Skin epidermis (tissue), 12 donors: ENCODE data around the gene ST6GALNAC5.
"Not testable (repeated sequence)": the region's sequence is repeated elsewhere in the genome, so short reads cannot be mapped to it uniquely, and the experiment has no call there.

Source experiments
- H3K27ac ChIP-seq, 21 experiments: fragments of 200-600 bp; sonication (generic) in 11 of 21; one replicate each; pipeline ENCODE4 v1.5.0; 2020; ENCODE audit warnings: mild to moderate bottlenecking in 3 of 21, inconsistent platforms in 2 of 21, moderate library complexity in 2 of 21
- H3K4me3 ChIP-seq, 7 experiments: fragments of 200-600 bp; sonication (generic) in 2 of 7; one replicate each; pipeline ENCODE4 v1.5.0; 2020; ENCODE audit warnings: inconsistent platforms in 2 of 7, mild to moderate bottlenecking in 2 of 7, moderate library complexity in 1 of 7

The ST6GALNAC5 gene

GRCh38 chr1:76867342-76868130 lies at the start of gene ST6GALNAC5:
ST6GALNAC5 (plus strand) TSS chr1:76867480.
- Histone ChIP-seq H3K27ac (no peak within 1 kb of the TSS), H3K4me3 (peak within 1 kb of the TSS; percentile 11 to 31 (median 16))

- no peak overlapping the region for H3K4me3 ChIP-seq
- H3K27ac ChIP-seq, result no peak overlapping the region
Observed at GRCh38 chr1:76820028-76820427, 47.3 kb upstream of the ST6GALNAC5 start.

GRCh38 chr1:76822961-76823360 lies 44.3 kb upstream of the ST6GALNAC5 start:
- H3K27ac ChIP-seq, H3K4me3 ChIP-seq: not testable (repeated sequence)

- Histone ChIP-seq H3K4me3 (no peak overlapping the region), H3K27ac (no peak overlapping the region)
Observed at GRCh38 chr1:76824106-76824505, 43.2 kb upstream of the ST6GALNAC5 start.

- H3K4me3 ChIP-seq, result no peak overlapping the region
- H3K27ac ChIP-seq, result no peak overlapping the region
Observed at GRCh38 chr1:76826072-76826845, 41.0 kb upstream of the ST6GALNAC5 start.

- Histone ChIP-seq H3K27ac (no peak overlapping the region), H3K4me3 (no peak overlapping the region)
Observed at GRCh38 chr1:76827066-76827465, 40.2 kb upstream of the ST6GALNAC5 start.

GRCh38 chr1:76830373-76830772 lies 36.9 kb upstream of the ST6GALNAC5 start:
- Histone ChIP-seq H3K27ac (no peak overlapping the region), H3K4me3 (no peak overlapping the region)

- no peak overlapping the region for H3K27ac ChIP-seq
Observed at GRCh38 chr1:76832521-76832920, 34.8 kb upstream of the ST6GALNAC5 start.

GRCh38 chr1:76833151-76833550 lies 34.1 kb upstream of the ST6GALNAC5 start:
- no peak overlapping the region for H3K4me3 ChIP-seq
- H3K27ac ChIP-seq, result no peak overlapping the region

More at GRCh38 chr1:76832521-76832920, 34.8 kb upstream of the ST6GALNAC5 start:
- no peak overlapping the region for H3K4me3 ChIP-seq

- Histone ChIP-seq H3K4me3 (no peak overlapping the region), H3K27ac (no peak overlapping the region)
Observed at GRCh38 chr1:76833856-76834255, 33.4 kb upstream of the ST6GALNAC5 start.

GRCh38 chr1:76835203-76835602 lies 32.1 kb upstream of the ST6GALNAC5 start:
- Histone ChIP-seq H3K27ac (no peak overlapping the region), H3K4me3 (no peak overlapping the region)

GRCh38 chr1:76840278-76840677 lies 27.0 kb upstream of the ST6GALNAC5 start:
- H3K27ac ChIP-seq, result no peak overlapping the region
- no peak overlapping the region for H3K4me3 ChIP-seq

GRCh38 chr1:76841460-76841859 lies 25.8 kb upstream of the ST6GALNAC5 start:
- H3K27ac ChIP-seq, result no peak overlapping the region

GRCh38 chr1:76843821-76844464 lies 23.3 kb upstream of the ST6GALNAC5 start:
- Histone ChIP-seq H3K27ac (no peak overlapping the region), H3K4me3 (no peak overlapping the region)

More at GRCh38 chr1:76841460-76841859, 25.8 kb upstream of the ST6GALNAC5 start:
- H3K4me3 ChIP-seq, result no peak overlapping the region

- H3K4me3 ChIP-seq, result no peak overlapping the region
Observed at GRCh38 chr1:76854255-76854654, 13.0 kb upstream of the ST6GALNAC5 start.

GRCh38 chr1:76856104-76856503 lies 11.2 kb upstream of the ST6GALNAC5 start:
- Histone ChIP-seq H3K4me3 (no peak overlapping the region), H3K27ac (no peak overlapping the region)

More at GRCh38 chr1:76854255-76854654, 13.0 kb upstream of the ST6GALNAC5 start:
- no peak overlapping the region for H3K27ac ChIP-seq

GRCh38 chr1:76857138-76857537 lies 10.1 kb upstream of the ST6GALNAC5 start:
- no peak overlapping the region for H3K27ac ChIP-seq

GRCh38 chr1:76857973-76858372 lies 9.3 kb upstream of the ST6GALNAC5 start:
- Histone ChIP-seq H3K4me3 (no peak overlapping the region), H3K27ac (no peak overlapping the region)

More at GRCh38 chr1:76857138-76857537, 10.1 kb upstream of the ST6GALNAC5 start:
- H3K4me3 ChIP-seq, result no peak overlapping the region

GRCh38 chr1:76861149-76861548 lies 6.1 kb upstream of the ST6GALNAC5 start:
- Histone ChIP-seq H3K27ac (no peak overlapping the region), H3K4me3 (no peak overlapping the region)

GRCh38 chr1:76862447-76862846 lies 4.8 kb upstream of the ST6GALNAC5 start:
- no peak overlapping the region for H3K4me3 ChIP-seq
- H3K27ac ChIP-seq, result no peak overlapping the region
